ENCODE measurements around the gene CRHBP. TPM values are rescaled to one million over a fixed set of nuclear protein-coding genes. Genes with fewer than 3 reads are reported as not detected.

Gene CRHBP
- total RNA-seq, 2 donors from 2014 or later = 2.0 to 3.2 TPM

- H3K9me3 ChIP-seq = no peaks in the 10 kb centered on the region
- TF ChIP-seq CTCF (IDR thresholded peaks at IDR 0.05) = no peak
- no peaks in the 10 kb centered on the region for H3K4me1 ChIP-seq (ENCODE audit: control insufficient read depth in 1 of 2, low read depth in 2 of 2)
- H3K27me3 ChIP-seq (replicated peaks; ENCODE audit: insufficient read depth) = no peaks in the 10 kb centered on the region
- no peaks in the 10 kb centered on the region for H3K36me3 ChIP-seq
- ATAC-seq (ENCODE audit: insufficient number of reproducible peaks, low FRiP score, low read depth) (no peak), DNase-seq (ENCODE audit: low spot score) (no peak)
- H3K27ac ChIP-seq = no peak overlapping the region
- H3K4me3 ChIP-seq = no peak overlapping the region
Measured at GRCh38 chr5:76958991-76959767, 6.3 kb downstream of the CRHBP start.

GRCh38 chr5:76960004-76960625, 7.3 kb downstream of the CRHBP start:
- Histone ChIP-seq H3K27ac (no peak overlapping the region), H3K36me3 (no peaks in the 10 kb centered on the region), H3K9me3 (no peaks in the 10 kb centered on the region), H3K27me3 (replicated peaks; ENCODE audit: insufficient read depth) (no peaks in the 10 kb centered on the region), H3K4me1 (ENCODE audit: control insufficient read depth in 1 of 2, low read depth in 2 of 2) (no peaks in the 10 kb centered on the region), H3K4me3 (no peak overlapping the region)
- DNase-seq (ENCODE audit: low spot score) = no peak
- ATAC-seq (ENCODE audit: insufficient number of reproducible peaks, low FRiP score, low read depth) = no peak
- no peak for TF ChIP-seq CTCF (IDR thresholded peaks at IDR 0.05)

GRCh38 chr5:76964060-76964459, 11.2 kb downstream of the CRHBP start:
- ATAC-seq (ENCODE audit: insufficient number of reproducible peaks, low FRiP score, low read depth) = no peak
- Histone ChIP-seq H3K27me3 (replicated peaks; ENCODE audit: insufficient read depth) (no peaks in the 10 kb centered on the region), H3K9me3 (no peaks in the 10 kb centered on the region), H3K4me3 (no peak overlapping the region), H3K4me1 (ENCODE audit: control insufficient read depth in 1 of 2, low read depth in 2 of 2) (no peaks in the 10 kb centered on the region), H3K27ac (no peak overlapping the region), H3K36me3 (no peaks in the 10 kb centered on the region)
- no peak for TF ChIP-seq CTCF (IDR thresholded peaks at IDR 0.05)
- no peak for DNase-seq (ENCODE audit: low spot score)

GRCh38 chr5:76971511-76971910, 18.7 kb downstream of the CRHBP start:
- no peak for ATAC-seq (ENCODE audit: insufficient number of reproducible peaks, low FRiP score, low read depth)
- Histone ChIP-seq H3K36me3 (no peaks in the 10 kb centered on the region), H3K4me1 (ENCODE audit: control insufficient read depth in 1 of 2, low read depth in 2 of 2) (no peaks in the 10 kb centered on the region), H3K27me3 (replicated peaks; ENCODE audit: insufficient read depth) (no peaks in the 10 kb centered on the region), H3K4me3 (no peak overlapping the region), H3K27ac (no peak overlapping the region), H3K9me3 (no peaks in the 10 kb centered on the region)
- TF ChIP-seq CTCF (IDR thresholded peaks at IDR 0.05) = no peak
- DNase-seq (ENCODE audit: low spot score) = no peak

DNA sequence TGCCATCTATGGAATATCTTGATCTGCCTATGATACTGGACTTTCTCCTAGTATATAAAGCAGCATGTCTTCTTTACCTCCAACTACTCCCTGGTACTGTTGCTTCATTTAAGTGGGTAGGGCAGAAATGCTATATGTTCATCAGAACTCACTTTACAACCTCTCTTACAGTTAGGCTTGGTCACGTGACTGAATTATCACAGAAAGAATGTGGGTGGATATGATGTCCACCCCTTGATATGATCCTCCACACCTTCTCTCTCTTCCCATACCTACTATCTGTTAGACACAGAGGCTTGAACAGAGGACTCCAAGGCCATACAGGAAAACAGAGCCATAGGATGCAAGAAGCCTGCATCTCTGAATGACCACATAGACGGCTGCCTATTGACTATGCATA, 19.8 kb downstream of the CRHBP start:
- TF ChIP-seq CTCF (IDR thresholded peaks at IDR 0.05) = no peak
- Histone ChIP-seq H3K27me3 (replicated peaks; ENCODE audit: insufficient read depth) (no peaks in the 10 kb centered on the region), H3K36me3 (no peaks in the 10 kb centered on the region), H3K27ac (no peak overlapping the region), H3K4me1 (ENCODE audit: control insufficient read depth in 1 of 2, low read depth in 2 of 2) (no peaks in the 10 kb centered on the region), H3K4me3 (no peak overlapping the region), H3K9me3 (no peaks in the 10 kb centered on the region)
- ATAC-seq (ENCODE audit: insufficient number of reproducible peaks, low FRiP score, low read depth) (no peak), DNase-seq (ENCODE audit: low spot score) (no peak)

All from thoracic aorta (tissue), 2 donors.